Right renal cortex interstitium (tissue), 3 donors: ENCODE results near the gene TAF5. TPM values are rescaled to one million over a fixed set of nuclear protein-coding genes. Genes with fewer than 3 reads are reported as not detected.
"Not testable (repeated sequence)": the region's sequence is repeated elsewhere in the genome, so short reads cannot be mapped to it uniquely, and the experiment has no call there.

Source experiments
- DNase-seq, 3 donors: peaks; one replicate each; pipeline ENCODE4 v3.0.0-alpha.2; 2013; ENCODE audit warnings: low read depth in 3 of 3, low spot score in 2 of 3
- polyA plus RNA-seq, 3 donors: library from polyadenylated mRNA; unstranded; fragments of 120-200 nt; gene quantifications; one replicate each; pipeline ENCODE4 v1.2.1, GENCODE V29; 2013; ENCODE audit not compliant: insufficient read length in 3 of 3

The TAF5 gene
- 1 to 10 TPM; 8.0 to 8.9 (median 8.2) TPM for polyA plus RNA-seq

- DNase-seq: peak; percentile 89 to 95 (median 90)
Observed at GRCh38 chr10:103367782-103368518, at the start of gene TAF5. TSS of gene TAF5 (plus strand) at chr10:103367976. CDS start at chr10:103367990, 14 bp downstream.

- DNase-seq: no peak
Observed at GRCh38 chr10:103327906-103328305, 39.9 kb upstream of the TAF5 start.

DNA sequence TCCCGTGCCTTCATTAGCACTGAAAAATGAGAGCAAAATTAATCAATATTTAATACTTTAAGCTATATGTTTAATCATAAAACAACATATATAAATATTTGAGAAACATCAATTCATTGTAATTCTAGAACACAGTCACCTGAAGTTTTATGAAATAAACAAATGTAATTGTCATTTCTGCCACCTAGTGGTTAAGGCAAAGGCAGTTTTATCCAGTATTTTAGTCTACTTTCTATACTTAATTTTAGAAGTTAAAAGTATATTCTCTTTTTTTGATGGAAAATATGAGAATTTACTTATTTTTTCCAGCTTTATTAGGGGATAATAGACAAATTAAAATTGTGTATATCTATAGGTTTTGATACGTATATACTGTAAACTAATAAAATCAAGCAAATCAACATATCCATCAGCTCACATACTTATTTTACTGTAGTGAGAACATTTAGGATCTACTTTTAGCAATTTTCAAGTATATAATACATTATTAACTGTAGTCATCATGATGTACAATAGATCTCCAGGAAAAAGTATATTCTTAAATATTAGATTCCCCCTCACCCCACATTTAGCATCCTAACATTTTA, 33.7 kb upstream of the TAF5 start:
- no peak for DNase-seq

DNA sequence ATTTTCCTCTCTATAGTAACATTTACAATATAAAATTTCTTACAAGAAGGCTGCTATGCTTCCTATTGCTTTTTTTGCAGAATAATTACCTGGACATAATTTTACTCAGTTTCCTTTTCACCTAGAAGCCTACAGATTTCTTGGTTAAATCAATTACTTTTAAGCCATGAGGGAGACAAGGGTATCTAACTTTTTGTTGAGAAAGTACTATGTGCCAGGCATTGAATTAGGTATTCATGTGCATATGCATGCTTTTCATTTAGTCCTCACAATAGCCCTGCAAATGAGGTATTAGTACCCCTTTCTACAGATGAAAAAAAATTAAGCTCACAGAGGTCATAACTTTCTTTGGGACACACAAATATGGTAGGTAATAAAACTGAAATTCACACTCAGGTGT, 33.2 kb upstream of the TAF5 start:
- DNase-seq: no peak

DNA sequence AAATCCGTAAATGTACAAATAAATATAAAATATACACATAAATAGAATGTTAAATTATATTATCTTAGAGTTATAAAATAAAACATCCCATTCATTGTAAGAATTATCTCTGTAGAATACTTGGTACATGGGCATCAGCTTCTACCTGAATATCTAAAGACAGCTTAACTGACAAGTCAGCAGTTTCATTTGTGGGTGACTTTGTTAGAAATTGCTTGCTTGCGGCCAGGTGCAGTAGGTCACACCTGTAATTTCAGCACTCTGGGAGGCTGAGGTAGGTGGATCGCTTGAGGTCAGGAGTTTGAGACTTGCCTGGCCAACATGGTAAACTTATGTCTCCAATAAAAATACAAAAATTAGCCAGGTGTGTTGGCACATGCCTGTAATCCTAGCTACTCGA, 31.4 kb upstream of the TAF5 start:
- DNase-seq: no peak

DNA sequence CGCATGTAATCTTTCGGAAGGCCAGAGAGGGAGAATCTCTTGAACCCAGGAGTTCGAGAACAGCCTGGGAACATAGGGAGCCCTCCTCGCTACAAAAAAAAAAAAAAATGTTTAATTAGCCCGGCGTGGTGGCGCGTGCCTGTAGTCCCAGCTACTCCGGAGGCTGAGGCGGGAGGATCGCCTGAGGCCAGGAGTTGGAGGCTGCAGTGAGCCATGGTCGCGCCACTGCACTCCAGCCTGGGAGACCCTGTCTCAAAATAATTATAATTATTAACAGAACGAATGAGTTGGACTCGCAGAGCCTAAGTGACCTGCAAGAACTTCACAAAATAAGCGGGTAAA, 17.6 kb upstream of the TAF5 start:
- DNase-seq: no peak

DNA sequence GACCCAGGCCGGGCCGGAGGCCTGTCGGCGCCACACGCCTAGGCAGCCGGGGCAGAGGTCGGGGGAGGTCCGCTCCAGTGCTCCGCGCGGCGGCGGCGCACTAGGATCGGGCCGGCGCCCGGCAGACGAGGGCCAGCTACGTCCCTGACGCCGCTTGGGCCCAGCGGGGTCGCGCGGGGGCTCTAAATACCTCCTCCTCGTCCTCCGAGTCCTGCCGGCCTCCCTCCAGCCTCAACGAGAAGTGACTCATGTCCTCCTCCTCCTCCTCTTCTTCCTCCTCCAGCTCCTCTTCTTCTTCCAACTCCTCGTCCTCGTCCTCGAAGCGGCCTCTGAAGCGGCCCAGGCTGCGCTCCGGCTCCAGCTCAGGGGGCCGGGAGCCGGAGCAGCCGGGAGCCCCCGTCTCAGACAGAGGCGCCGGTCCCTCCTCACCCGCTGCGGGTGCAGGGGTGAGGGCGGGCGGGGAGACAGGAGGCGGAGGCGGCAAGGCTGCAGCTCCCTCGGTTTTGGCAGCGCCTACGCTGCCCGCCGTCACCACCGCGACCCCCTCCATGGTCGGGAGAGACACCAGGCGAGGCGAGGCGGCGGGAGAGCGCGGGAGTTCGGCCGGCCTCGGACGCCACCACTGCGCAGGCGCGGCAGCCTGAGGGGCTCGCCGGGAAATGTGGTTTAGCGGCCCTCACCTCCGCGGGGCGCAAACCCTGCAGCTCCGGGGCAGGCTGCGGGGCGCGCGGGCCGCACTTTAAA, 17.1 kb upstream of the TAF5 start, which contains the start of gene PCGF6:
TSS of gene PCGF6 (minus strand) at position 624 of the 744 bp plus-strand sequence. CDS start at position 550, 74 bp downstream.
- DNase-seq: peak in 2 of 3 donors; percentile 67 to 75

DNA sequence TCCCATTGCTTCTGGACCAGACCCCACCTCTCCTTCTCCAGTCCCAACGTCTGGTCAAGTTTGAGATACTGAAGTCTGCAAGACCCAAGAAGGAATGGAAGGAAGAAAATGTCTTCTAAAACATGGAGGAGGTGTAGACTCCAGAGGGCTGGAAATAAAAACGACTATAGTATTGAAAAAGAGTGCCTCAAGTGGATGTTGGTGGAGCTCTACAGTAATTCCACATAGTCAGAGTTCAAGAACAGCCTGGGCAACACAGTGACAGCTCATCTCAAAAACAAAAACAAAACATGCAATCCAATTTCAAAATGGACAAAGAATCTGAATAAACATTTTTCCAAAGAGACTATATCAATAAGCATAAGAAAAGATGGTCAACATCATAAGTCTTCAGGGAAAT, 14.5 kb upstream of the TAF5 start:
- DNase-seq: no peak

GRCh38 chr10:103354567-103354966, 13.2 kb upstream of the TAF5 start:
- DNase-seq: not testable (repeated sequence)

DNA sequence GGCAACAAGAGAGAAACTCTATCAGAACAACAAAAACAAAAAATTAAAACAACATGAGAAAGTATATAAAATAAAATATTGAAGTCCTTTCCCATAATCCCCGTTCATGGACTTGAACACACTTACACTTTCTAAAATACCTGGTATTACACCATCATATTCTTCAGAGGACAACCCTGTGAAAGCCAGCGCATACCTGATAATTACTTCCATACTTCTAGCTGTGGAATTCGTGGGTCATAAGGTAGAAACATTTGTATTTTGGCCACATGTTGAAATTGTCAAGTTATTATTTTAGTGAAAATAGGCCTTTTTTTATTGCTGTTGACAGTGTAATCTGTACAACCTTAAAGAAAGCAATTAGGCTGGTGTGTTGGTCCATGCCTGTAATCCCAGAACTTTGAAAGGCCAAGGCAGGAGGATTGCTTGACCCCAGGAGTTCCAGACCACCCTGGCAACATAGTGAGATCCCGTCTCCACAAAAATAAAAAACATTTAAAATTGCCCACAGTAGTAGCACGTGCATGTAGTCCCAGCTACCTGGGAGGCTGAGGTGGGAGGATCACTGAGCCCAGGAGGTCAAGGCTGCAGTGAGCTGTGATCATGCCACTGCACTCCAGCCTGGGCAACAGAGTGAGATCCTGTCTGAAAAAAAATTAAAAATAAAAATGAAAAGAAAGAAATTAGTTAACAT, 11.7 kb upstream of the TAF5 start:
- DNase-seq: no peak

- DNase-seq: not testable (repeated sequence)
Observed at GRCh38 chr10:103359493-103359892, 8.3 kb upstream of the TAF5 start.

- not testable (repeated sequence) for DNase-seq
Observed at GRCh38 chr10:103360791-103361190, 7.0 kb upstream of the TAF5 start.

- no peak for DNase-seq
Observed at GRCh38 chr10:103367379-103367781, 396 bp upstream of the TAF5 start.

DNA sequence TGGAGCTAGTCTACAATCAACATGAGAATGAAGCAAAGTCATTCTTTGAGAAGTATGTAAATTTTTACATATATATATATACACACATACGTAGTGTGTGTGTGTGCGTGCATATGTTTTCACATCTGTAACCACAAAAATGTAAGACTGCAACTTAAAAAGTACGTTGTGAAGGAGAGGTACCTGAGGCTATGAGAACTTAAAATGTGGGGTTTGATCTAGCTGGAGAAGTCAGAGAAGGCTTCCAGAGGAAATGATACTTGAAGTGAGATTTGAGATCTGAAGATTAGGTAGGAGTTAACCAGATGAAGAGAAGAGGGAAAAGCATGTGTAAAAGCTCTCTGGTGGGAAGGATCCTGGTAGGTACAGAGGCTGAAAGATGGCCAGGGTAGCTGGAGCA, 5.8 kb downstream of the TAF5 start:
- DNase-seq: no peak

GRCh38 chr10:103374263-103374662, 6.5 kb downstream of the TAF5 start:
- DNase-seq: no peak

- no peak for DNase-seq
Observed at GRCh38 chr10:103382769-103383168, 15.0 kb downstream of the TAF5 start.

DNA sequence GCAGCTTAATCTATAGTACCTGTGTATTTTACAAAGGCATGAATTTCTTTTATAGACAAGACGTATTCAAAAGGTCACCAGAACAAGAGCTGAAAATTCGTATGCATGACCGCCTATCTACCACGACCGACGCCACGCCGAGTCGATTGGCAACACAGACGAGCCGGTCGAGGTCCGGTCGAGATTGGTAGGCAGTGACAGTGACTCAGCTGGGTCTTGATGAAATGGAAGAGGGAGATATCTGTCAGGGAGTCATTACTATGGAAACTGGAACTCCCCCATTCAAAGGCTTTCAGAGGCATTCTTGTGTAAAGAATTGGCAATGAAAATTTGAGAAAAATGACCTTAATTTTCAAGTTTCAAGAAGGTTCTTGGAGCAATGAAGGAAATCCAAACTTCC, 26.4 kb downstream of the TAF5 start:
- DNase-seq: no peak

- DNase-seq: peak in 2 of 3 donors; percentile 8
Observed at GRCh38 chr10:103395754-103396066, 27.9 kb downstream of the TAF5 start.

GRCh38 chr10:103396067-103396788, 28.5 kb downstream of the TAF5 start, which contains the start of the genes ATP5MK and PDCD11:
TSS of gene ATP5MK (minus strand) at chr10:103396475. CDS start at chr10:103392457, 4,018 bp downstream.
TSS of gene PDCD11 (plus strand) at chr10:103396626. CDS start at chr10:103398427, 1,801 bp downstream.
- DNase-seq: peak; percentile 94 to 97 (median 95)

DNA sequence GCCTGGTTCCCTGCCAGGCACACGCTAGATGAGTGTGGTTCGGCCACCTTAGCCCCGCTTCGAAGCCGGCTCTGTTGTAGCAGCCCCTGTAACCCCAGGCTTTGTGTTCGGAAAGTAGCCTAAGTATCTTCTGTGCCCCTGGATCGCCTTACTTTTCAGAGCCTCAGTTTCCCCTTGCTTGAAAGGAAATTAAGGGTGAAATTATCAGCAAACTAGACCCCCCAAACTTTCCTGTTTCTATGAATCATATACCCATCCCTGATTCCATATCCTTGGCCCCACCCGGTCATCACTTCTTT, 29.0 kb downstream of the TAF5 start:
- no peak for DNase-seq
